Body of pancreas (tissue), 4 donors: ENCODE data around the gene PAGR1.

Source experiments
- POLR2A ChIP-seq, 3 donors: fragments of 450-650 bp; IDR thresholded peaks; one replicate each; pipeline ENCODE4 v1.6.1; 2016; ENCODE audit warnings: antibody characterized with exemption in 3 of 3, mild to moderate bottlenecking in 2 of 3
- TF ChIP-seq, protein P1 (sequence below), 7 experiments: fragments of 450-650 bp in 4 of 7; fragments of 200-600 bp in 3 of 7; sonication (generic) in 3 of 7; IDR thresholded peaks; one replicate each; pipeline ENCODE4 v1.5.1; 2016 to 2019; ENCODE audit warnings: antibody characterized with exemption in 7 of 7

DNA sequence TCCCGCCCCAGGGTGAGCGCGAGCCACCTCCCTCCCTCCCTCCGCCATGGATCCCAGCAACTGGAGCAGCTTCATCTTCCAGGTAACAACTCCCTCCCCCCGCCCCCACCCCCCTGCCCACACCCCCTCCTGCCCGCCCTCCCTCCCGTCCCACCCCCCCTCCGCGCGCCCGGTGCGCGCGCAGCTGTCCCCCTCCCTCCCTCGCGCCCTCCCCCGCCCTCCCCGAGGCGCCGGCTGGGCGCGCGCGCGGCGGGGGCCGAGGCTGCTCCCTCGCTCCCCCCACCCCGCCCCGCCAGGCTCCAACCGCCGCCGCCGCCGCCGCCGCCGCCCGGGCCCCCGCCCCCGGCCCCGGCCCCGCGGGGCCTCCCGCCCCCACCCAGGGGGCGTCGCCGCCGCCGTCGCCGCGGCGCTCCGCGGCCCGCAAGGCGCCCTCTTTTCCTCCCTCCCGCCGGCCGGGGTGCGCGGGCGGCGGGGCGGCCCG is 9.8 kb upstream of the PAGR1 start, which contains the start of gene MAZ:
- TF ChIP-seq, protein P1, sequence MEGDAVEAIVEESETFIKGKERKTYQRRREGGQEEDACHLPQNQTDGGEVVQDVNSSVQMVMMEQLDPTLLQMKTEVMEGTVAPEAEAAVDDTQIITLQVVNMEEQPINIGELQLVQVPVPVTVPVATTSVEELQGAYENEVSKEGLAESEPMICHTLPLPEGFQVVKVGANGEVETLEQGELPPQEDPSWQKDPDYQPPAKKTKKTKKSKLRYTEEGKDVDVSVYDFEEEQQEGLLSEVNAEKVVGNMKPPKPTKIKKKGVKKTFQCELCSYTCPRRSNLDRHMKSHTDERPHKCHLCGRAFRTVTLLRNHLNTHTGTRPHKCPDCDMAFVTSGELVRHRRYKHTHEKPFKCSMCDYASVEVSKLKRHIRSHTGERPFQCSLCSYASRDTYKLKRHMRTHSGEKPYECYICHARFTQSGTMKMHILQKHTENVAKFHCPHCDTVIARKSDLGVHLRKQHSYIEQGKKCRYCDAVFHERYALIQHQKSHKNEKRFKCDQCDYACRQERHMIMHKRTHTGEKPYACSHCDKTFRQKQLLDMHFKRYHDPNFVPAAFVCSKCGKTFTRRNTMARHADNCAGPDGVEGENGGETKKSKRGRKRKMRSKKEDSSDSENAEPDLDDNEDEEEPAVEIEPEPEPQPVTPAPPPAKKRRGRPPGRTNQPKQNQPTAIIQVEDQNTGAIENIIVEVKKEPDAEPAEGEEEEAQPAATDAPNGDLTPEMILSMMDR (IDR thresholded peaks at IDR 0.05), result no peak
- no peak for TF ChIP-seq POLR2A (IDR thresholded peaks at IDR 0.05)
